Right lobe of liver (tissue), 6 donors: ENCODE measurements around the gene TOP3A. TPM values are rescaled to one million over a fixed set of nuclear protein-coding genes. Genes with fewer than 3 reads are reported as not detected.
"Not testable (repeated sequence)": the region's sequence is repeated elsewhere in the genome, so short reads cannot be mapped to it uniquely, and the experiment has no call there.

Experiments used
- ATAC-seq, 4 donors: fragments of 200-7000 bp; cut with Tn5 transposase; one replicate each; pipeline ENCODE4 v1.9.1; 2020; ENCODE audit warnings: mild to moderate bottlenecking in 4 of 4, moderate library complexity in 4 of 4
- DNase-seq, 3 donors: peaks; one replicate each; pipeline ENCODE4 v3.0.0-alpha.2; 2020
- H3K27ac ChIP-seq, 3 donors: fragments of 200-600 bp; one replicate each; pipeline ENCODE4 v1.8.0; 2022
- H3K27me3 ChIP-seq, 2 donors: fragments of 200-600 bp; one replicate each; pipeline ENCODE4 v1.8.0; 2022
- H3K36me3 ChIP-seq, 4 donors: fragments of 200-600 bp; sonication (generic) in 1 of 4; one replicate each; pipeline versions ENCODE4 v1.5.1 to v1.8.0; 2017 to 2022; ENCODE audit warnings: control low read depth in 1 of 4
- H3K4me1 ChIP-seq, 4 donors: fragments of 200-600 bp; sonication (generic) in 1 of 4; one replicate each; pipeline versions ENCODE4 v1.5.1 to v1.8.0; 2017 to 2022; ENCODE audit warnings: control low read depth in 1 of 4
- H3K4me3 ChIP-seq, 3 donors: fragments of 200-600 bp; one replicate each; pipeline ENCODE4 v1.8.0; 2022
- H3K9me3 ChIP-seq, 4 donors: fragments of 200-600 bp; sonication (generic) in 1 of 4; one replicate each; pipeline versions ENCODE4 v1.5.1 to v1.8.0; 2017 to 2022; ENCODE audit warnings: control low read depth in 1 of 4
- POLR2A ChIP-seq: fragments of 450-650 bp; IDR thresholded peaks from one replicate; pipeline ENCODE4 v1.6.1; 2017; ENCODE audit warnings: antibody characterized with exemption, mild to moderate bottlenecking
- WGBS: methylation state at CpG from one replicate; pipeline ENCODE4 v1.1.6; 2018; ENCODE audit warnings: low coverage, low lambda C conversion rate; ENCODE audit not compliant: insufficient coverage; ENCODE audit errors: missing lambda C conversion rate; 5-methylcytosine and 5-hydroxymethylcytosine counted together
- intact Hi-C, 2 donors: fragments of 100-400 bp; cut with DNase I; formaldehyde crosslinking; loops; one replicate each; pipeline versions ENCODE4 v1.11.2 to v1.14.1; 2022
- total RNA-seq, 6 experiments: library from RNA; depleted of rRNA in 2 of 6; stranded (reverse); fragments of >200 nt in 2 of 6; fragmentation: NEBNext Ultra II Directional in 3 of 6; extraction: Animal tissue kit (Norgen Biotek cat#: 25700) in 3 of 6; gene quantifications; one replicate each; pipeline versions ENCODE4 v1.1.0 to v1.2.4, GENCODE V29; 2016 to 2023
- TF ChIP-seq, protein P1 (sequence below), 4 donors: fragments of 200-600 bp in 3 of 4; fragments of 450-650 bp in 1 of 4; IDR thresholded peaks; one replicate each; pipeline versions ENCODE4 v1.5.1 to v1.8.0; 2016 to 2022; ENCODE audit warnings: antibody characterized with exemption in 4 of 4, mild to moderate bottlenecking in 2 of 4
- donor health status: DM: no; HTN: yes; CAD: no.
- donor health status: DM: no; HTN: no; CAD: no.
- donor health status: DM: no; HTN: no; CAD: no.
- donor health status: DM: no; HTN: yes; CAD: no.
- donor health status: DM: no; HTN: yes; CAD: no.

Gene TOP3A
- total RNA-seq, 6 experiments from 2014 or later = 13.7 to 29.9 (median 20.7) TPM

DNA sequence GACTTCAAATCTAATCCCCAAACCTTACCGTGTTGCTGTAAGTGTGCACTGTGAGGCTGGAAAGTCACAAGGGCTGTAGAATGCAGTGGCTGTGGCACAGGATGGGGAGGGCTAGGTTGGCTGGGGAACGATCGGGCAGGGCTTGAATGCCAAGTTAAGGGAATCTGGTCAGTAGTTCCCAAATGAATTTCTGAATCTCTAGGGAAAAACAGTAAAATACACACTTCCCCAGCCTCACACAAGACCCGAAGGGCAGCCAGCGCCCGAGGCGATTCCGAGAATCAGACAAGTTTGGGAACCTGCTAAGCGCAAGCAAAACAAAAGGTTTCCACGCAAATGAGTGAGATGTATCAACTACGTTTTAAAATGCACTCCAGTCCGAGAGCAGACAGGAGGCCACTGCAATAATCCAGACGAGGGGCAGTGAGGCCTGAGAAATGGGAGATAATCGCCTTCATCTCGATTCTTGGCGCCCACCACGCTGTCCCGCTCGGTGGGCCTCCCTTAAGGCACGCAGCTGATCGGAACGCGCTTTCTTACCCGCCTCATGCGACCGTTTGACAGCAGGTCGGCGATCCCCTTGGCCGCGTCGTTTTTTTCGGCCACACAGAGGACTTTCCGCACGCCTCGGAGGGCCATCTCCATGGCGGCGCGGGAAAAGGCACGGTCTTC, 599 bp downstream of the TOP3A start:
- no peak for TF ChIP-seq POLR2A
- Histone ChIP-seq H3K4me3 (peak overlapping the region; percentile 72 to 89 (median 72)), H3K4me1 (peaks cover 0 to 40% (median 13%) of the 10 kb centered on the region in 4 donors), H3K36me3 (no peaks in the 10 kb centered on the region), H3K27me3 (no peaks in the 10 kb centered on the region), H3K9me3 (no peaks in the 10 kb centered on the region), H3K27ac (peak overlapping the region in 2 of 3 donors; percentile 76 to 91)
- WGBS = 1% methylated on average over 19 of the region's 39 CpGs
- DNase-seq (no peak), ATAC-seq (peak in 1 of 4 donors; percentile 11)
- intact Hi-C loops = loop anchor here in 1 of 2 donors (10.0 kb wide), 1 partner anchor 59 kb away; the partner anchor contains the start of gene FLII

DNA sequence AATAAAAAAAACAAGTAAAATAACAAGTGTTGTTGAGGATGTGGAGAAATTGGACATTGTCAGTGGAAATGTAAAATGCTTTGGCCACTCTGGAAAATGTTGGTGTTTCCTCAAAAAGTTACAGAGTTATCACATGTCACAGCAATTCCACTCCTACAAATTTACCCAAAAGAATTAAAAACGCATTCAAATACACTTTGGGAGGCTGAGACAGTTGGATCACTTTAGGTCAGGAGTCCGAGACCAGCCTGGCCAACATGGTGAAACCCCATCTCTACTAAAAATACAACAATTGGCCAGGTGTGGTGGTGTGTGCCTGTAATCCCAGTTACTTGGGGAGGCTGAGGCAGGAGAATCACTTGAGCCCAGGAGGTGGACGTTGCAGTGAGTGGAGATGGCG, 5.6 kb downstream of the TOP3A start:
- no peak for DNase-seq
- H3K4me1 ChIP-seq = peaks cover 0 to 13% (median 7%) of the 10 kb centered on the region in 4 donors
- H3K36me3 ChIP-seq = peaks cover 0 to 46% (median 9%) of the 10 kb centered on the region in 4 donors
- no peaks in the 10 kb centered on the region for H3K27me3 ChIP-seq
- TF ChIP-seq POLR2A = no peak
- intact Hi-C loops = no loop called here
- no peak for ATAC-seq
- H3K4me3 ChIP-seq = no peak overlapping the region
- WGBS = 98% methylated on average over 4 of the region's 4 CpGs
- no peak overlapping the region for H3K27ac ChIP-seq
- no peaks in the 10 kb centered on the region for H3K9me3 ChIP-seq

DNA sequence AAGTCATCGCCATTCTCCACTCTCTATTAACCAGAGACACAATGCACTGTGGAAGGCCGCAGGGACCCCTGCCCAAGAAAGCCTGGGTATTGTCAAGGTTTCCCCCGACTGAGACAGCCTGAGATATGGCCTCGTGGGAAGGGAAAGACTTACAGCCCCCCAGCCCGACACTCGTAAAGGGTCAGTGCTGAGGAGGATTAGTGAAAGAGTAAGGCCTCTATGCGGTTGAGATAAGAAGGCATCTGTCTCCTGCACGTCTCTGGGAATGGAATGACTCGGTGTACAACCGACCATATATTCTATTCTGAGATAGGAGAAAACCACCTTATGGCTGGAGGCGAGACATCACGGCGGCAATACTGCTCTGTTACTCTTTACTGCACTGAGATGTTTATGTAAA, 11.6 kb downstream of the TOP3A start:
- H3K4me3 ChIP-seq, H3K9me3 ChIP-seq, H3K4me1 ChIP-seq, ATAC-seq, DNase-seq, H3K27ac ChIP-seq, intact Hi-C loops, H3K27me3 ChIP-seq: not testable (repeated sequence)
- peaks cover 0 to 79% (median 30%) of the 10 kb centered on the region in 4 donors for H3K36me3 ChIP-seq
- WGBS = 90% methylated on average over 9 of the region's 13 CpGs

DNA sequence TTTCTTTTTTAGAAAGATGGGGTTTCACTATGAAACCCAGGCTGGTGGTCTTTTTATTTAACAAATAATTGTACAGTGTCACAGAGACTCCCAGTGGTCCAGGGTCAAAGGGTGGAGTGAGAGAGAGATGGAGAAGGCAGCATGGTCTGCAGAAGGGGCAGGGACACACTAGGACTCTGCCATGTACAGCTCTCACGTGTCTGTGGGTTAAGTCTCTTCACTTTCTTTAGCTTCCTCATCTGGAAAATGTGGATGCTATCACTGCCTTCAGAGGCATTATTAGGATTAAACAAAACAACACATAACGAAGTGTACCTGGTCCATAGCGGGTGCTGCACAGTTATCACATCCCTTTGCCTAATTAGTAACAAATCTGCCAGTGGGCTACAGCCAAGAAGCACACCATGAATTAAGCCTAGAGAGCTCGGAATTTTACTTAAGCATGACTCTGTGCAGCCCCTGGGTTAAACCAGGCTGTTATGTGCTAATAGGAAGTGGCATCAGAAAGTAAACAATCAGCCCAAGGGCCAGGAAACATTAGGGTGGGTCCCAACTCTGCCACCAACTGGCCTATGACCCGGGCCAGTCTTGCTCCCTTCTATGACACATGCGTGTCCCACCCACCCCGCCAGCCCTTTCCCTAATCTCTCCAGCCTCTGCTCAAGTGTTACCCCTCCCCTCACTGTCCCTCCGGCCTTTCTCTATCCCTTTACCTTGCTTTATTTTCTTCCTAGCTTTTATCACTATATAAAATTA, 13.9 kb downstream of the TOP3A start:
- Histone ChIP-seq H3K4me1 (no peaks in the 10 kb centered on the region), H3K4me3 (no peak overlapping the region), H3K27ac (no peak overlapping the region), H3K36me3 (peaks cover 0 to 58% (median 21%) of the 10 kb centered on the region in 4 donors), H3K9me3 (no peaks in the 10 kb centered on the region), H3K27me3 (no peaks in the 10 kb centered on the region)
- intact Hi-C loops = no loop called here
- WGBS = 82% methylated on average over 6 of the region's 8 CpGs
- TF ChIP-seq, protein P1, sequence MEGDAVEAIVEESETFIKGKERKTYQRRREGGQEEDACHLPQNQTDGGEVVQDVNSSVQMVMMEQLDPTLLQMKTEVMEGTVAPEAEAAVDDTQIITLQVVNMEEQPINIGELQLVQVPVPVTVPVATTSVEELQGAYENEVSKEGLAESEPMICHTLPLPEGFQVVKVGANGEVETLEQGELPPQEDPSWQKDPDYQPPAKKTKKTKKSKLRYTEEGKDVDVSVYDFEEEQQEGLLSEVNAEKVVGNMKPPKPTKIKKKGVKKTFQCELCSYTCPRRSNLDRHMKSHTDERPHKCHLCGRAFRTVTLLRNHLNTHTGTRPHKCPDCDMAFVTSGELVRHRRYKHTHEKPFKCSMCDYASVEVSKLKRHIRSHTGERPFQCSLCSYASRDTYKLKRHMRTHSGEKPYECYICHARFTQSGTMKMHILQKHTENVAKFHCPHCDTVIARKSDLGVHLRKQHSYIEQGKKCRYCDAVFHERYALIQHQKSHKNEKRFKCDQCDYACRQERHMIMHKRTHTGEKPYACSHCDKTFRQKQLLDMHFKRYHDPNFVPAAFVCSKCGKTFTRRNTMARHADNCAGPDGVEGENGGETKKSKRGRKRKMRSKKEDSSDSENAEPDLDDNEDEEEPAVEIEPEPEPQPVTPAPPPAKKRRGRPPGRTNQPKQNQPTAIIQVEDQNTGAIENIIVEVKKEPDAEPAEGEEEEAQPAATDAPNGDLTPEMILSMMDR (IDR thresholded peaks at IDR 0.05) = no peak
- TF ChIP-seq POLR2A = no peak
- DNase-seq (no peak), ATAC-seq (peak; percentile 40 to 91 (median 73))

DNA sequence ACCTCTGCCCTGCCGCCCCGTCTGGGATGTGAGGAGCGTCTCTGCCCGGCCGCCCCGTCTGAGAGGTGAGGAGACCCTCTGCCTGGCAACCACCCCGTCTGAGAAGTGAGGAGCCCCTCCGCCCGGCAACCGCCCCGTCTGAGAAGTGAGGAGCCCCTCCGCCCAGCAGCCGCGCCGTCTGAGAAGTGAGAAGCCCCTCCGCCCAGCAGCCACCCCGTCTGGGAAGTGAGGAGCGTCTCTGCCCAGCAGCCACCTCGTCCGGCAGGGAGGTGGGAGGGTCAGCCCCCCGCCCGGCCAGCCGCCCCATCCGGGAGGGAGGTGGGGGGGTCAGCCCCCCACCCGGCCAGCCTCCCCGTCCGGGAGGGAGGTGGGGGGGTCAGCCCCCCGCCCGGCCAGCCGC, 16.7 kb downstream of the TOP3A start:
- ATAC-seq, H3K4me1 ChIP-seq, DNase-seq, H3K4me3 ChIP-seq, intact Hi-C loops, H3K27ac ChIP-seq, H3K9me3 ChIP-seq, H3K27me3 ChIP-seq: not testable (repeated sequence)
- peaks cover 0 to 41% (median 18%) of the 10 kb centered on the region in 4 donors for H3K36me3 ChIP-seq
- no CpG with 5 or more reads among the region's 30 CpGs for WGBS

DNA sequence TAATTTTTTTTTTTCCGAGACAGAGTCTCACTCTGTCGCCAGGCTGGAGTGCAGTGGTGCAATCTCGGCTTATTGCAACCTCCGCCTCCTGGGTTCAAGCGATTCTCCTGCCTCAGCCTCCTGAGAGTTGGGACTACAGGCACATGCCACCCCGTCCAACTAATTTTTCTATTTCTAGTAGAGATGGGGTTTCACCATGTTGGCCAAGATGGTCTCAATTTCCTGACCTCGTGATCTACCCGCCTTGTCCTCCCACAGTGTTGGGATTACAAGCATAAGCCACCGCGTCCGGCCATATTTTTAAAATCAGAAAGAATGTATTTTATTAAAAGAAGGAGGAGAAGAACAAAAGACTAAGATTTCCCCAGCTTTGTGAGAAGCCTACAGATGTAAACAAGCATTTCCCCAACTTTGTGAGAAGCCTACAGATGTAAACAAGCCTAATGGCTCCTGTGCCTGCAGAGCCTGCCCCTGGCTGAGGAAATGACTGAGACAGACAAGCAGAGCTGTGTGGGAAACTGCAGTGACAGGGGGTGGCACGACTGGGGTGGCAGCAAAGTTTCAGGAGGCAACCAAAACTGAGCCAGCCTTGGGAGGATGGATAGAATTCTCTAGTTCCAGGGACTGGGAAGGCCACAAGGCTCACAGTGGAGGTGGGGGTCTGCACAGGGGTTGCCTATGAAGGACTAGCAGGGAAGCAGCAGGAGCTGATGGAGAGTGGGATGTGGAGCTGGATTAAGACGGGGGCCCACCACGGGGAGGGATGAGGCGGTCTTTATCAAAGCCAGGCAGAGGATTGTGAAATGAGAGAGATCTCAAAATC, 22.9 kb downstream of the TOP3A start:
- Histone ChIP-seq H3K4me1 (no peaks in the 10 kb centered on the region), H3K27ac (no peak overlapping the region), H3K9me3 (no peaks in the 10 kb centered on the region), H3K4me3 (no peak overlapping the region), H3K27me3 (no peaks in the 10 kb centered on the region), H3K36me3 (peaks cover 0 to 45% (median 15%) of the 10 kb centered on the region in 4 donors)
- intact Hi-C loops = no loop called here
- DNase-seq (no peak), ATAC-seq (no peak)
- no peak for TF ChIP-seq POLR2A
- TF ChIP-seq, protein P1 (IDR thresholded peaks at IDR 0.05) = no peak
- 94% methylated on average over 15 of the region's 15 CpGs for WGBS
